Midbrain (tissue), 1 donor: ENCODE data around the gene ZCCHC24.

Experiments used
- DNase-seq: peaks from one replicate; lab custom pipeline; 2025; lab: John Stamatoyannopoulos, UW

ZCCHC24 gene

GRCh38 chr10:79397575-79398303 lies 47.7 kb downstream of the ZCCHC24 start:
- DNase-seq, result no peak

- DNase-seq, result no peak
These were observed 48.4 kb downstream of the ZCCHC24 start for GRCh38 chr10:79397051-79397450.

- DNase-seq, result no peak
These were observed 48.9 kb downstream of the ZCCHC24 start for GRCh38 chr10:79396520-79396919.

GRCh38 chr10:79394664-79395063 lies 50.8 kb downstream of the ZCCHC24 start:
- no peak for DNase-seq

- DNase-seq, result no peak
These were observed 51.4 kb downstream of the ZCCHC24 start for GRCh38 chr10:79393924-79394610.

GRCh38 chr10:79393221-79393923 lies 52.1 kb downstream of the ZCCHC24 start:
- no peak for DNase-seq

- no peak for DNase-seq
These were observed 52.8 kb downstream of the ZCCHC24 start for GRCh38 chr10:79392506-79393176.

GRCh38 chr10:79392020-79392398 lies 53.4 kb downstream of the ZCCHC24 start:
- DNase-seq, result no peak

GRCh38 chr10:79391231-79392019 lies 54.0 kb downstream of the ZCCHC24 start:
- no peak for DNase-seq

GRCh38 chr10:79390551-79391229 lies 54.7 kb downstream of the ZCCHC24 start:
- DNase-seq, result no peak

- DNase-seq, result no peak
These were observed 55.4 kb downstream of the ZCCHC24 start for GRCh38 chr10:79390057-79390456.

- no peak for DNase-seq
These were observed 57.2 kb downstream of the ZCCHC24 start for GRCh38 chr10:79387974-79388850.

- no peak for DNase-seq
These were observed 57.9 kb downstream of the ZCCHC24 start for GRCh38 chr10:79387466-79387973.

- no peak for DNase-seq
These were observed 58.6 kb downstream of the ZCCHC24 start for GRCh38 chr10:79386637-79387465.

- DNase-seq, result no peak
These were observed 59.5 kb downstream of the ZCCHC24 start for GRCh38 chr10:79385804-79386531.

- DNase-seq, result no peak
These were observed 60.0 kb downstream of the ZCCHC24 start for GRCh38 chr10:79385392-79385795.

- DNase-seq, result no peak
These were observed 60.5 kb downstream of the ZCCHC24 start for GRCh38 chr10:79384773-79385391.
